H1 (cell line): Measurements from ENCODE around the gene GPX4. TPM values are rescaled to one million over a fixed set of nuclear protein-coding genes. Genes with fewer than 3 reads are reported as not detected.

Experiments used
- CTCF ChIA-PET: fragments of 300-600 bp; sonication (Branson Sonifier 250); formaldehyde crosslinking; loops from one replicate; lab custom pipeline; 2021; ENCODE audit not compliant: partially characterized antibody; lab: Charles Lee
- POLR2A ChIA-PET: fragments of 300-600 bp; sonication (Branson Sonifier 250); formaldehyde crosslinking; loops from one replicate; lab custom pipeline; 2021; ENCODE audit warnings: inconsistent platforms; ENCODE audit not compliant: partially characterized antibody; lab: Charles Lee
- DNase-seq, 2 experiments: peaks; one replicate each; pipeline versions ENCODE4 v3.0.0 to v3.0.0-alpha.2; 2010 to 2022; ENCODE audit warnings: low spot score in 2 of 2, low read depth in 1 of 2, mixed read lengths in 1 of 2
- FAIRE-seq: peaks from 2 replicates; lab custom pipeline; 2011; peaks lifted over from hg19 to GRCh38; lab: Jason Lieb, UNC
- H2AFZ ChIP-seq: 2 replicates; pipeline ENCODE4 v1.8.1; 2012; ENCODE audit warnings: low read length, inconsistent platforms
- H2AK5ac ChIP-seq: 2 replicates; pipeline ENCODE4 v1.6.1; 2013; ENCODE audit warnings: low read depth, low read length
- H2BK120ac ChIP-seq: replicated peaks from 2 replicates; pipeline ENCODE3; 2013; ENCODE audit warnings: low read depth, low read length, inconsistent platforms
- H2BK12ac ChIP-seq: 2 replicates; pipeline ENCODE4 v1.6.1; 2013; ENCODE audit warnings: low read depth, low read length
- H2BK15ac ChIP-seq: 2 replicates; pipeline ENCODE4 v1.6.1; 2013; ENCODE audit warnings: low read length
- H2BK20ac ChIP-seq: 2 replicates; pipeline ENCODE4 v1.6.1; 2013; ENCODE audit warnings: low read length
- H2BK5ac ChIP-seq: 2 replicates; pipeline ENCODE4 v1.6.1; 2013; ENCODE audit warnings: low read depth, low read length
- H3K14ac ChIP-seq: 2 replicates; pipeline ENCODE4 v1.6.1; 2013; ENCODE audit warnings: inconsistent platforms; ENCODE audit not compliant: insufficient read length
- H3K18ac ChIP-seq: 2 replicates; pipeline ENCODE4 v1.6.1; 2013; ENCODE audit warnings: low read length; ENCODE audit errors: extremely low read depth
- H3K23ac ChIP-seq: 2 replicates; pipeline ENCODE4 v1.6.1; 2013; ENCODE audit warnings: inconsistent platforms; ENCODE audit not compliant: insufficient read length
- H3K23me2 ChIP-seq: 2 replicates; pipeline ENCODE4 v1.6.1; 2013; ENCODE audit warnings: low read depth, low read length
- H3K27ac ChIP-seq: 2 replicates; pipeline ENCODE4 v1.6.1; 2011; ENCODE audit warnings: low read depth, low read length, inconsistent platforms
- H3K27me3 ChIP-seq, 4 experiments: replicated peaks in 1 of 4; 1 replicate in 1 of 4; 2 replicates in 3 of 4; pipeline versions ENCODE4 v1.6.1 to v1.8.1; 2011 to 2013; ENCODE audit warnings: low read length in 3 of 4, mild to moderate bottlenecking in 3 of 4, inconsistent platforms in 2 of 4, mixed read lengths in 2 of 4, moderate library complexity in 1 of 4; ENCODE audit not compliant: control insufficient read depth in 3 of 4, insufficient read depth in 3 of 4; ENCODE audit errors: extremely low read depth in 1 of 4
- H3K36me3 ChIP-seq, 4 experiments: 2 replicates each; pipeline versions ENCODE4 v1.6.1 to v1.8.1; 2011 to 2013; ENCODE audit warnings: mild to moderate bottlenecking in 4 of 4, low read length in 3 of 4, moderate library complexity in 2 of 4, control low read depth in 1 of 4, inconsistent platforms in 1 of 4; ENCODE audit not compliant: insufficient read depth in 4 of 4, control insufficient read depth in 2 of 4
- H3K4ac ChIP-seq: replicated peaks from 2 replicates; pipeline ENCODE3; 2013; ENCODE audit warnings: low read length, low read depth, mixed read lengths, inconsistent platforms; ENCODE audit not compliant: insufficient read length
- H3K4me1 ChIP-seq, 4 experiments: replicated peaks in 1 of 4; 1 replicate in 1 of 4; 2 replicates in 3 of 4; pipeline versions ENCODE4 v1.6.1 to v1.8.1; 2011 to 2013; ENCODE audit warnings: low read length in 3 of 4, inconsistent platforms in 2 of 4, mixed read lengths in 1 of 4; ENCODE audit not compliant: insufficient read depth in 4 of 4, control insufficient read depth in 3 of 4
- H3K4me2 ChIP-seq, 2 experiments: 2 replicates each; pipeline versions ENCODE4 v1.6.1 to v1.8.1; 2011 to 2013; ENCODE audit warnings: low read depth in 2 of 2, low read length in 2 of 2, control low read depth in 1 of 2, inconsistent platforms in 1 of 2, mild to moderate bottlenecking in 1 of 2; ENCODE audit not compliant: insufficient read depth in 1 of 2
- H3K4me3 ChIP-seq, 4 experiments: fragments of 200-600, 300-600 bp in 1 of 4; sonication (generic), shearing (Covaris generic), sonication (Bioruptor Twin) in 1 of 4; 2 replicates each; pipeline versions ENCODE4 v1.5.1 to v1.8.1; 2011 to 2016; ENCODE audit warnings: low read length in 4 of 4, low read depth in 3 of 4, control low read depth in 2 of 4, inconsistent platforms in 2 of 4, mild to moderate bottlenecking in 2 of 4, mixed read lengths in 1 of 4, moderate library complexity in 1 of 4; ENCODE audit not compliant: insufficient read depth in 2 of 4; ENCODE audit errors: extremely low read depth in 1 of 4
- H3K56ac ChIP-seq: replicated peaks from 2 replicates; pipeline ENCODE3; 2013; ENCODE audit warnings: low read depth, mild to moderate bottlenecking, mixed read lengths, low read length, inconsistent platforms; ENCODE audit not compliant: insufficient read length
- H3K79me1 ChIP-seq: 2 replicates; pipeline ENCODE4 v1.6.1; 2013; ENCODE audit warnings: low read depth, low read length, control low read depth
- H3K79me2 ChIP-seq, 2 experiments: 2 replicates each; pipeline versions ENCODE4 v1.6.1 to v1.8.1; 2012 to 2013; ENCODE audit warnings: low read length in 2 of 2, mild to moderate bottlenecking in 2 of 2, inconsistent platforms in 1 of 2; ENCODE audit not compliant: insufficient read depth in 2 of 2, control insufficient read depth in 1 of 2
- H3K9ac ChIP-seq, 4 experiments: replicated peaks in 1 of 4; 1 replicate in 1 of 4; 2 replicates in 3 of 4; pipeline versions ENCODE4 v1.6.1 to v1.8.1; 2011 to 2013; ENCODE audit warnings: low read depth in 3 of 4, low read length in 3 of 4, control low read depth in 2 of 4, mild to moderate bottlenecking in 2 of 4, moderate library complexity in 2 of 4, inconsistent platforms in 1 of 4; ENCODE audit errors: extremely low read depth in 1 of 4
- H3K9me3 ChIP-seq, 2 experiments: 2 replicates each; pipeline versions ENCODE4 v1.6.1 to v1.8.1; 2012 to 2013; ENCODE audit warnings: mild to moderate bottlenecking in 2 of 2, moderate library complexity in 2 of 2, control low read depth in 1 of 2, inconsistent platforms in 1 of 2, low read depth in 1 of 2, low read length in 1 of 2, mixed read lengths in 1 of 2; ENCODE audit not compliant: insufficient read depth in 2 of 2
- H4K20me1 ChIP-seq, 2 experiments: replicated peaks in 1 of 2; 2 replicates each; pipeline versions ENCODE3 to v1.8.1; 2011 to 2013; ENCODE audit warnings: inconsistent platforms in 2 of 2, low read length in 2 of 2, mild to moderate bottlenecking in 1 of 2; ENCODE audit not compliant: insufficient read depth in 2 of 2, control insufficient read depth in 1 of 2
- H4K5ac ChIP-seq: 2 replicates; pipeline ENCODE4 v1.6.1; 2013; ENCODE audit warnings: low read length, low read depth, mixed read lengths, inconsistent platforms; ENCODE audit not compliant: insufficient read length
- H4K8ac ChIP-seq: 2 replicates; pipeline ENCODE4 v1.8.0; 2013; ENCODE audit warnings: mild to moderate bottlenecking, moderate library complexity, low read length, inconsistent platforms; ENCODE audit not compliant: insufficient read depth; ENCODE audit errors: extremely low read depth
- H4K91ac ChIP-seq: replicated peaks from 2 replicates; pipeline ENCODE3; 2013; ENCODE audit warnings: low read length, mixed read lengths, inconsistent platforms; ENCODE audit not compliant: insufficient read length
- EGR1 ChIP-seq: IDR thresholded peaks from 2 replicates; pipeline ENCODE4 v1.6.1; 2011; ENCODE audit warnings: low read depth, low read length, borderline replicate concordance
- MAX ChIP-seq: IDR thresholded peaks from 2 replicates; pipeline ENCODE4 v1.6.1; 2012; ENCODE audit warnings: inconsistent platforms
- SIN3A ChIP-seq, 2 experiments: IDR thresholded peaks in 1 of 2; conservative IDR thresholded peaks in 1 of 2; 2 replicates each; pipeline ENCODE4 v1.6.1; 2011 to 2012; ENCODE audit warnings: low read length in 2 of 2, improper control_type of control experiment in 1 of 2, low read depth in 1 of 2, mild to moderate bottlenecking in 1 of 2
- SP1 ChIP-seq: IDR thresholded peaks from 2 replicates; pipeline ENCODE4 v1.6.1; 2011; ENCODE audit warnings: low read depth, low read length
- SUZ12 ChIP-seq: fragments of 200-600 bp; sonication (generic); IDR thresholded peaks from 2 replicates; pipeline ENCODE4 v1.6.1; 2012; ENCODE audit warnings: mild to moderate bottlenecking, inconsistent platforms, low read length, moderate library complexity, mixed read lengths
- TCF12 ChIP-seq: IDR thresholded peaks from 2 replicates; pipeline ENCODE4 v1.6.1; 2011; ENCODE audit warnings: low read depth, mild to moderate bottlenecking, low read length
- USF2 ChIP-seq: IDR thresholded peaks from 2 replicates; pipeline ENCODE4 v1.6.1; 2011; ENCODE audit warnings: low read length, improper control_type of control experiment
- WGBS, 2 experiments: shearing (Covaris generic) in 1 of 2; methylation state at CpG; one replicate each; pipeline versions ENCODE4 v1.1.6 to v1.1.7; 2013 to 2015; ENCODE audit warnings: low lambda C conversion rate in 2 of 2, mixed read lengths in 2 of 2, inconsistent platforms in 1 of 2, low coverage in 1 of 2, missing lambda C conversion rate in 1 of 2; ENCODE audit not compliant: insufficient replicate concordance in 2 of 2, insufficient coverage in 1 of 2, insufficient read length in 1 of 2; ENCODE audit errors: extremely low coverage in 1 of 2, missing lambda C conversion rate in 1 of 2; 5-methylcytosine and 5-hydroxymethylcytosine counted together
- polyA plus RNA-seq, 7 experiments: library from polyadenylated mRNA; depleted of rRNA in 3 of 7; stranded (reverse) in 5 of 7; unstranded in 2 of 7; fragments of >200 nt in 5 of 7; fragments of 200-250 nt in 2 of 7; gene quantifications; 1 replicate in 5 of 7; 2 replicates in 1 of 7; 4 replicates in 1 of 7; pipeline versions ENCODE4 v1.2.1 to v1.2.3, GENCODE V29; 2011 to 2013; ENCODE audit warnings: missing spikeins in 2 of 7, mixed read lengths in 2 of 7
- total RNA-seq: library from RNA; stranded (reverse); fragmentation: NEBNext Ultra II Directional; extraction: Animal tissue kit (Norgen Biotek cat#: 25700); gene quantifications from 2 replicates; pipeline ENCODE4 v1.2.1, GENCODE V29; 2021

GPX4 gene
- total and polyA plus RNA-seq, 2 of the 8 experiments (the other 6 are each of a cell fraction or from before 2014, with no cell fraction given): 342 to 693 TPM

- peak overlapping the region; percentile 12 to 50 (median 32); a peak in 5 of 8 replicates for H3K4me3 ChIP-seq
- CTCF ChIA-PET: interaction anchor here (0.6 to 8.9 kb wide), 17 partner anchors 10 to 189 kb away, joined by 3 to 54 read pairs (median 4); partner anchors contain the start of genes ARHGAP45, MED16 and RNU6-9
These were observed 21.4 kb upstream of the GPX4 start for GRCh38 chr19:1082165-1082927.

More at GRCh38 chr19:1082165-1082927, 21.4 kb upstream of the GPX4 start:
- Histone ChIP-seq H3K79me1 (no peaks in the 10 kb centered on the region; the same call in 1 of the 2 replicates), H3K36me3 (peaks cover 0 to 52% (median 14%) of the 10 kb centered on the region in 4 experiments; a peak in 4 of 8 replicates), H3K27me3 (no peaks in the 10 kb centered on the region), H3K23ac (no peak overlapping the region), H3K4me2 (peak overlapping the region; percentile 58 to 59), H4K8ac (no peak overlapping the region; the same call in 1 of the 2 replicates), H4K91ac (peak overlapping the region; percentile 73), H3K79me2 (no peaks in the 10 kb centered on the region), H3K27ac (no peak overlapping the region), H3K18ac (peak overlapping the region; percentile 78), H2BK20ac (no peak overlapping the region), H3K9me3 (no peaks in the 10 kb centered on the region), H4K20me1 (peaks cover 0 to 17% of the 10 kb centered on the region in 2 experiments), H3K4me1 (peaks cover 0 to 7% (median 0%) of the 10 kb centered on the region in 4 experiments; a peak in 4 of 7 replicates), H2BK5ac (no peak overlapping the region), H3K4ac (no peak overlapping the region), H2AFZ (no peak overlapping the region), H3K23me2 (no peaks in the 10 kb centered on the region), H2BK120ac (no peak overlapping the region), H3K56ac (no peak overlapping the region), H2AK5ac (no peak overlapping the region), H2BK15ac (peak overlapping the region; percentile 81; the same call in 1 of the 2 replicates), H3K14ac (no peak overlapping the region), H3K9ac (no peak overlapping the region), H4K5ac (peak overlapping the region; percentile 83), H2BK12ac (no peak overlapping the region)
- 41% methylated on average over 22 of the region's 51 CpGs; no CpG with 5 or more reads in 1 of the 2 experiments for WGBS, 2 experiments
- TF ChIP-seq SIN3A (conservative IDR thresholded peaks at IDR 0.05 in 1 of 2, IDR thresholded peaks at IDR 0.05 in 1 of 2; ENCODE audit: low read depth in 1 of 2, low read length in 2 of 2): 0 out of 4 replicates have a peak, but pooled peaks of 1 of the 2 experiments have one; percentile 36
- peak; percentile 47; the same call in 1 of the 2 replicates for TF ChIP-seq EGR1
- TF ChIP-seq MAX: peak; percentile 70
- TF ChIP-seq TCF12: no peak
- TF ChIP-seq SUZ12: no peak
- 0 out of 2 replicates have a peak, but pooled peaks have one; percentile 50 for TF ChIP-seq SP1
- peak; percentile 44 for TF ChIP-seq USF2
- FAIRE-seq: no peak
- POLR2A ChIA-PET: interaction anchor here (0.5 to 10.3 kb wide), 24 partner anchors 8 to 845 kb away, joined by 3 to 93 read pairs (median 4); partner anchors contain the start of genes ABCA7, ARHGAP45, ATP5F1D and CNN2
- DNase-seq: peak; percentile 95 to 99
